Astrocyte (in vitro differentiated cells and primary cell): Measurements from ENCODE around the gene TST. TPM values are rescaled to one million over a fixed set of nuclear protein-coding genes. Genes with fewer than 3 reads are reported as not detected.

Source experiments
- DNase-seq: peaks from one replicate; pipeline ENCODE4 v3.0.0-alpha.2; 2010; ENCODE audit warnings: low read depth
- FAIRE-seq: peaks from 2 replicates; lab custom pipeline; 2011; peaks lifted over from hg19 to GRCh38; lab: Jason Lieb, UNC
- H2AFZ ChIP-seq: 2 replicates; pipeline ENCODE4 v1.6.0; 2012; ENCODE audit warnings: low read depth, low read length, inconsistent platforms
- H3K27ac ChIP-seq: 2 replicates; pipeline ENCODE4 v1.5.1; 2011; ENCODE audit warnings: low read depth, low read length, inconsistent platforms
- H3K27me3 ChIP-seq: 2 replicates; pipeline ENCODE4 v1.6.0; 2011; ENCODE audit warnings: low read length, inconsistent platforms; ENCODE audit not compliant: insufficient read depth
- H3K36me3 ChIP-seq: 2 replicates; pipeline ENCODE4 v1.5.1; 2011; ENCODE audit warnings: low read length, inconsistent platforms; ENCODE audit not compliant: insufficient read depth
- H3K4me1 ChIP-seq: 2 replicates; pipeline ENCODE4 v1.5.1; 2011; ENCODE audit warnings: low read length, inconsistent platforms; ENCODE audit not compliant: insufficient read depth
- H3K4me2 ChIP-seq: 2 replicates; pipeline ENCODE4 v1.6.0; 2012; ENCODE audit warnings: low read length, inconsistent platforms
- H3K4me3 ChIP-seq: 2 replicates; pipeline ENCODE4 v1.5.1; 2011; ENCODE audit warnings: low read depth, mild to moderate bottlenecking, low read length, inconsistent platforms; ENCODE audit not compliant: insufficient read depth
- H3K79me2 ChIP-seq: 2 replicates; pipeline ENCODE4 v1.6.0; 2012; ENCODE audit warnings: mild to moderate bottlenecking, low read length, inconsistent platforms; ENCODE audit not compliant: insufficient read depth
- H3K9ac ChIP-seq: 2 replicates; pipeline ENCODE4 v1.6.0; 2012; ENCODE audit warnings: mild to moderate bottlenecking, low read length, inconsistent platforms
- H3K9me3 ChIP-seq: 2 replicates; pipeline ENCODE4 v1.5.1; 2012; ENCODE audit warnings: low read depth, mild to moderate bottlenecking, low read length, inconsistent platforms; ENCODE audit not compliant: insufficient read depth
- H4K20me1 ChIP-seq: 2 replicates; pipeline ENCODE4 v1.6.0; 2012; ENCODE audit warnings: low read length, inconsistent platforms; ENCODE audit not compliant: insufficient read depth
- H3K27ac Mint-ChIP-seq: one replicate; pipeline ENCODE4 v1.8.0; 2021; ENCODE audit warnings: mild to moderate bottlenecking, mixed read lengths; ENCODE audit not compliant: unreplicated experiment
- H3K27me3 Mint-ChIP-seq: one replicate; pipeline ENCODE4 v1.8.0; 2021; ENCODE audit warnings: low read depth, mixed read lengths; ENCODE audit not compliant: unreplicated experiment
- H3K36me3 Mint-ChIP-seq: one replicate; pipeline ENCODE4 v1.8.0; 2021; ENCODE audit warnings: low read depth, mixed read lengths; ENCODE audit not compliant: unreplicated experiment
- H3K4me1 Mint-ChIP-seq: one replicate; pipeline ENCODE4 v1.8.0; 2021; ENCODE audit warnings: low read depth, mixed read lengths; ENCODE audit not compliant: unreplicated experiment
- H3K4me3 Mint-ChIP-seq: one replicate; pipeline ENCODE4 v1.8.0; 2021; ENCODE audit warnings: mild to moderate bottlenecking, moderate library complexity, mixed read lengths; ENCODE audit not compliant: unreplicated experiment
- H3K9me3 Mint-ChIP-seq: one replicate; pipeline ENCODE4 v1.8.0; 2021; ENCODE audit warnings: mild to moderate bottlenecking, mixed read lengths; ENCODE audit not compliant: unreplicated experiment
- CTCF ChIP-seq: IDR thresholded peaks from 2 replicates; pipeline ENCODE4 v1.5.1; 2011; ENCODE audit warnings: low read depth, mild to moderate bottlenecking, inconsistent platforms, low read length, moderate library complexity; ENCODE audit not compliant: insufficient read depth
- EZH2 ChIP-seq: IDR thresholded peaks from 2 replicates; pipeline ENCODE4 v1.6.1; 2012; ENCODE audit warnings: mild to moderate bottlenecking, low read length, inconsistent platforms; ENCODE audit not compliant: insufficient read depth
- total RNA-seq: library from RNA; stranded (reverse); gene quantifications from 2 replicates; pipeline ENCODE4 v1.2.1, GENCODE V29; 2021

The TST gene
- total RNA-seq, 1 donor from 2014 or later, result 32.2 TPM

GRCh38 chr22:37010174-37010573 is 9.1 kb downstream of the TST start:
- DNase-seq (no peak), FAIRE-seq (no peak)
- no peak overlapping the region for H2AFZ ChIP-seq
- TF ChIP-seq EZH2, result no peak
- no peak for TF ChIP-seq CTCF
- H3K36me3 Mint-ChIP-seq, result peaks cover 4% of the 10 kb centered on the region
- H3K27me3 Mint-ChIP-seq, result peaks cover 39% of the 10 kb centered on the region
- no peak overlapping the region for H3K4me3 ChIP-seq
- peaks cover 2% of the 10 kb centered on the region for H3K4me1 Mint-ChIP-seq
- H3K4me3 Mint-ChIP-seq, result no peak overlapping the region
- peaks cover 17% of the 10 kb centered on the region for H3K27me3 ChIP-seq
- no peaks in the 10 kb centered on the region for H3K4me1 ChIP-seq
- no peaks in the 10 kb centered on the region for H3K36me3 ChIP-seq
- peaks cover 10% of the 10 kb centered on the region for H3K9me3 Mint-ChIP-seq
- H3K27ac Mint-ChIP-seq, result no peak overlapping the region
- no peaks in the 10 kb centered on the region for H3K79me2 ChIP-seq
- H3K27ac ChIP-seq, result no peak overlapping the region
- H3K9me3 ChIP-seq, result no peaks in the 10 kb centered on the region
- H4K20me1 ChIP-seq, result peaks cover 9% of the 10 kb centered on the region
- H3K9ac ChIP-seq, result no peak overlapping the region
- H3K4me2 ChIP-seq, result no peak overlapping the region

GRCh38 chr22:37009490-37009889 is 9.8 kb downstream of the TST start:
- TF ChIP-seq CTCF (no peak), EZH2 (no peak)
- H3K27me3 ChIP-seq, result peaks cover 17% of the 10 kb centered on the region
- Mint-ChIP-seq H3K36me3 (peaks cover 4% of the 10 kb centered on the region), H3K27ac (no peak overlapping the region), H3K9me3 (peaks cover 14% of the 10 kb centered on the region), H3K27me3 (peaks cover 39% of the 10 kb centered on the region), H3K4me1 (peaks cover 2% of the 10 kb centered on the region), H3K4me3 (no peak overlapping the region)
- DNase-seq (no peak), FAIRE-seq (no peak)
- H3K79me2 ChIP-seq, result no peaks in the 10 kb centered on the region
- H3K4me1 ChIP-seq, result no peaks in the 10 kb centered on the region
- no peak overlapping the region for H3K9ac ChIP-seq
- H3K4me3 ChIP-seq, result no peak overlapping the region
- H3K9me3 ChIP-seq, result no peaks in the 10 kb centered on the region
- H3K4me2 ChIP-seq, result no peak overlapping the region
- H3K27ac ChIP-seq, result no peak overlapping the region
- H4K20me1 ChIP-seq, result peaks cover 2% of the 10 kb centered on the region
- H2AFZ ChIP-seq, result no peak overlapping the region
- no peaks in the 10 kb centered on the region for H3K36me3 ChIP-seq

- peaks cover 14% of the 10 kb centered on the region for H3K9me3 Mint-ChIP-seq
- DNase-seq, result no peak
- no peak for FAIRE-seq
- no peak overlapping the region for H3K9ac ChIP-seq
- H3K4me1 Mint-ChIP-seq, result no peaks in the 10 kb centered on the region
- no peak overlapping the region for H3K27ac ChIP-seq
- H3K27me3 Mint-ChIP-seq, result peaks cover 45% of the 10 kb centered on the region
- no peak overlapping the region for H3K4me3 ChIP-seq
- TF ChIP-seq EZH2 (no peak), CTCF (no peak)
- no peaks in the 10 kb centered on the region for H3K36me3 ChIP-seq
- no peak overlapping the region for H3K4me2 ChIP-seq
- H3K27me3 ChIP-seq, result peaks cover 18% of the 10 kb centered on the region
- no peaks in the 10 kb centered on the region for H4K20me1 ChIP-seq
- no peak overlapping the region for H3K27ac Mint-ChIP-seq
- H3K4me3 Mint-ChIP-seq, result no peak overlapping the region
- peaks cover 4% of the 10 kb centered on the region for H3K36me3 Mint-ChIP-seq
- no peaks in the 10 kb centered on the region for H3K9me3 ChIP-seq
- no peaks in the 10 kb centered on the region for H3K79me2 ChIP-seq
- H2AFZ ChIP-seq, result no peak overlapping the region
- H3K4me1 ChIP-seq, result no peaks in the 10 kb centered on the region
Measured at GRCh38 chr22:37008365-37008764, 10.9 kb downstream of the TST start.
